PC-3 (cell line): ENCODE data around the gene HYAL1. TPM values are rescaled to one million over a fixed set of nuclear protein-coding genes. Genes with fewer than 3 reads are reported as not detected.

ENCODE experiments used
- ATAC-seq: fragments of 200-7000 bp; cut with Tn5 transposase; 2 replicates; pipeline ENCODE4 v1.9.1; 2020; ENCODE audit warnings: mild to moderate bottlenecking, moderate library complexity
- BruUV-seq: library from RNA; stranded (reverse); fragments of 400-500 nt; replicated peaks from 2 replicates; lab custom pipeline; 2021; lab: Mats Ljungman, UMichigan
- CTCF ChIA-PET: fragments of 300-600 bp; sonication (Branson Sonifier 250); formaldehyde crosslinking; loops from one replicate; lab custom pipeline; 2022; ENCODE audit warnings: antibody characterized with exemption; lab: Charles Lee
- POLR2A ChIA-PET: fragments of 300-600 bp; sonication (Branson Sonifier 250); formaldehyde crosslinking; loops from one replicate; lab custom pipeline; 2022; ENCODE audit warnings: antibody characterized with exemption; ENCODE audit not compliant: unreplicated experiment; lab: Charles Lee
- DNase-seq: peaks from one replicate; pipeline ENCODE4 v3.0.0-alpha.2; 2015
- H2AFZ ChIP-seq: fragments of 300-600 bp; sonication (generic); 2 replicates; pipeline ENCODE4 v1.6.0; 2016; ENCODE audit warnings: antibody characterized with exemption, low read length
- H3F3A ChIP-seq: fragments of 300-600 bp; sonication (generic); one replicate; pipeline ENCODE4 v1.6.0; 2017; ENCODE audit warnings: antibody characterized with exemption, low read length, control low read depth, mild to moderate bottlenecking; ENCODE audit not compliant: unreplicated experiment
- H3K27ac ChIP-seq: fragments of 300-600 bp; sonication (generic); 2 replicates; pipeline ENCODE4 v1.5.1; 2016; ENCODE audit warnings: mild to moderate bottlenecking, low read length
- H3K27me3 ChIP-seq: fragments of 300-600 bp; sonication (generic); 2 replicates; pipeline ENCODE4 v1.6.1; 2016; ENCODE audit warnings: low read length, mixed read lengths
- H3K36me3 ChIP-seq: fragments of 300-600 bp; sonication (generic); 2 replicates; pipeline ENCODE4 v1.6.1; 2016; ENCODE audit warnings: low read depth, mixed run types, low read length, mixed read lengths
- H3K4me1 ChIP-seq: fragments of 300-600 bp; sonication (generic); 2 replicates; pipeline ENCODE4 v1.5.1; 2016; ENCODE audit warnings: low read length; ENCODE audit not compliant: insufficient read depth
- H3K4me2 ChIP-seq: fragments of 300-600 bp; sonication (generic); 2 replicates; pipeline ENCODE4 v1.6.0; 2016; ENCODE audit warnings: low read length
- H3K4me3 ChIP-seq: fragments of 300-600 bp; sonication (generic); 2 replicates; pipeline ENCODE4 v1.5.1; 2016; ENCODE audit warnings: mild to moderate bottlenecking, low read length, mixed read lengths
- H3K79me2 ChIP-seq: fragments of 300-600 bp; sonication (generic); 2 replicates; pipeline ENCODE4 v1.6.1; 2017; ENCODE audit warnings: low read length, mixed read lengths
- H3K9ac ChIP-seq: fragments of 300-600 bp; sonication (generic); 2 replicates; pipeline ENCODE4 v1.6.0; 2016; ENCODE audit warnings: mild to moderate bottlenecking, low read length
- H3K9me2 ChIP-seq: fragments of 300-600 bp; sonication (generic); replicated peaks from 2 replicates; pipeline ENCODE4 v1.6.1; 2016; ENCODE audit warnings: mixed run types, low read length, mixed read lengths
- H3K9me3 ChIP-seq: fragments of 300-600 bp; sonication (generic); 2 replicates; pipeline ENCODE4 v1.6.1; 2016; ENCODE audit warnings: low read length, mixed read lengths
- H4K20me1 ChIP-seq: fragments of 300-600 bp; sonication (generic); 2 replicates; pipeline ENCODE4 v1.6.1; 2016; ENCODE audit warnings: low read length, mixed read lengths
- EZH2 ChIP-seq: fragments of 300-600 bp; sonication (generic); IDR thresholded peaks from one replicate; pipeline ENCODE4 v1.6.1; 2017; ENCODE audit warnings: antibody characterized with exemption, mild to moderate bottlenecking, low read length; ENCODE audit not compliant: unreplicated experiment
- EZH2phosphoT487 ChIP-seq: fragments of 300-600 bp; sonication (generic); IDR thresholded peaks from 2 replicates; pipeline ENCODE4 v1.6.1; 2018; ENCODE audit warnings: mild to moderate bottlenecking, antibody characterized with exemption, low read length, borderline replicate concordance
- intact Hi-C: fragments of 100-400 bp; cut with micrococcal nuclease; formaldehyde crosslinking; loops from 2 replicates; pipeline ENCODE4 v1.9.0; 2023
- total RNA-seq: library from RNA; depleted of rRNA; stranded (reverse); fragments of >200 nt; gene quantifications from 2 replicates; pipeline ENCODE4 v1.2.3, GENCODE V29; 2014
- TF ChIP-seq, protein P1 (sequence below): fragments of 300-600 bp; sonication (generic); conservative IDR thresholded peaks from 2 replicates; pipeline ENCODE4 v1.5.1; 2017; ENCODE audit warnings: antibody characterized with exemption, low read depth, mild to moderate bottlenecking, low read length

HYAL1 gene
- total RNA-seq, 1 experiment from 2014 or later: 1.3 TPM

- ChIA-PET CTCF (no interaction called here), POLR2A (no interaction called here)
- Histone ChIP-seq H3K4me2 (no peak within 1 kb of the TSS), H3K27ac (no peak within 1 kb of the TSS), H3K79me2 (no peaks in the 10 kb centered on the region), H3K9ac (no peak within 1 kb of the TSS), H3K9me3 (no peaks in the 10 kb centered on the region), H3K36me3 (no peaks in the 10 kb centered on the region), H4K20me1 (no peaks in the 10 kb centered on the region), H3K27me3 (no peaks in the 10 kb centered on the region), H3K4me1 (no peaks in the 10 kb centered on the region), H3K9me2 (no peaks in the 10 kb centered on the region), H3F3A (no peaks in the 10 kb centered on the region), H2AFZ (no peak within 1 kb of the TSS), H3K4me3 (no peak within 1 kb of the TSS)
- no TSS peak for BruUV-seq
- intact Hi-C loops: no loop called here
- TF ChIP-seq EZH2 (no peak), EZH2phosphoT487 (no peak)
- TF ChIP-seq, protein P1, sequence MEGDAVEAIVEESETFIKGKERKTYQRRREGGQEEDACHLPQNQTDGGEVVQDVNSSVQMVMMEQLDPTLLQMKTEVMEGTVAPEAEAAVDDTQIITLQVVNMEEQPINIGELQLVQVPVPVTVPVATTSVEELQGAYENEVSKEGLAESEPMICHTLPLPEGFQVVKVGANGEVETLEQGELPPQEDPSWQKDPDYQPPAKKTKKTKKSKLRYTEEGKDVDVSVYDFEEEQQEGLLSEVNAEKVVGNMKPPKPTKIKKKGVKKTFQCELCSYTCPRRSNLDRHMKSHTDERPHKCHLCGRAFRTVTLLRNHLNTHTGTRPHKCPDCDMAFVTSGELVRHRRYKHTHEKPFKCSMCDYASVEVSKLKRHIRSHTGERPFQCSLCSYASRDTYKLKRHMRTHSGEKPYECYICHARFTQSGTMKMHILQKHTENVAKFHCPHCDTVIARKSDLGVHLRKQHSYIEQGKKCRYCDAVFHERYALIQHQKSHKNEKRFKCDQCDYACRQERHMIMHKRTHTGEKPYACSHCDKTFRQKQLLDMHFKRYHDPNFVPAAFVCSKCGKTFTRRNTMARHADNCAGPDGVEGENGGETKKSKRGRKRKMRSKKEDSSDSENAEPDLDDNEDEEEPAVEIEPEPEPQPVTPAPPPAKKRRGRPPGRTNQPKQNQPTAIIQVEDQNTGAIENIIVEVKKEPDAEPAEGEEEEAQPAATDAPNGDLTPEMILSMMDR: no peak
- DNase-seq (no peak), ATAC-seq (no peak)
Observed at GRCh38 chr3:50278880-50279224, 24.5 kb downstream of the HYAL1 start, which contains the start of gene LSMEM2. Gene LSMEM2 (plus strand): TSS chr3:50279087. CDS start chr3:50279114, 27 bp downstream.

- Histone ChIP-seq H4K20me1 (no peaks in the 10 kb centered on the region), H3K4me3 (no peak overlapping the region), H3K9ac (no peak overlapping the region), H3K4me1 (peaks cover under 1% of the 10 kb centered on the region; the same call in 1 of the 2 replicates), H3K27ac (no peak overlapping the region), H2AFZ (no peak overlapping the region), H3K9me2 (no peaks in the 10 kb centered on the region), H3F3A (no peaks in the 10 kb centered on the region), H3K36me3 (no peaks in the 10 kb centered on the region), H3K4me2 (no peak overlapping the region), H3K9me3 (no peaks in the 10 kb centered on the region), H3K27me3 (no peaks in the 10 kb centered on the region), H3K79me2 (no peaks in the 10 kb centered on the region)
- ATAC-seq (no peak), DNase-seq (no peak)
- POLR2A ChIA-PET: no interaction called here
- TF ChIP-seq, protein P1: no peak
- TF ChIP-seq EZH2 (no peak), EZH2phosphoT487 (no peak)
- CTCF ChIA-PET: no interaction called here
- no TSS peak for BruUV-seq
- intact Hi-C loops: no loop called here
Observed at GRCh38 chr3:50278123-50278879, 25.1 kb downstream of the HYAL1 start.

- no peaks in the 10 kb centered on the region for H3K36me3 ChIP-seq
- H3K4me3 ChIP-seq: no peak overlapping the region
- H3K9me2 ChIP-seq: no peaks in the 10 kb centered on the region
- intact Hi-C loops: no loop called here
- TF ChIP-seq EZH2 (no peak), EZH2phosphoT487 (no peak)
- TF ChIP-seq, protein P1: no peak
- no peaks in the 10 kb centered on the region for H4K20me1 ChIP-seq
- no peak overlapping the region for H3K27ac ChIP-seq
- no TSS peak for BruUV-seq
- no peaks in the 10 kb centered on the region for H3K27me3 ChIP-seq
- H2AFZ ChIP-seq: no peak overlapping the region
- DNase-seq (no peak), ATAC-seq (no peak)
- peaks cover 4% of the 10 kb centered on the region; the same call in 1 of the 2 replicates for H3K4me1 ChIP-seq
- H3K9ac ChIP-seq: no peak overlapping the region
- CTCF ChIA-PET: interaction anchor here (0.6 kb wide), 1 partner anchor 41 kb away, joined by 3 read pairs; no protein-coding TSS in a partner anchor
- POLR2A ChIA-PET: interaction anchor here (0.5 to 0.6 kb wide), 2 partner anchors 29 to 98 kb away, joined by 3 to 10 read pairs; no protein-coding TSS in a partner anchor
- H3K9me3 ChIP-seq: no peaks in the 10 kb centered on the region
- H3F3A ChIP-seq: no peaks in the 10 kb centered on the region
- no peaks in the 10 kb centered on the region for H3K79me2 ChIP-seq
- no peak overlapping the region for H3K4me2 ChIP-seq
Observed at GRCh38 chr3:50276762-50277101, 26.6 kb downstream of the HYAL1 start.
